Stimulated activated CD4-positive, alpha-beta T cell treated with anti-CD3 and anti-CD28 coated beads, Interleukin-2, amount 100 ng/mL, for 4 hours (primary cell): ENCODE results near the gene PDZRN3.

Source experiments
- DNase-seq: peaks from one replicate; pipeline ENCODE4 v3.0.0-alpha.2; 2020; ENCODE audit warnings: low read depth

PDZRN3 gene

GRCh38 chr3:73384091-73384906, 240.4 kb downstream of the PDZRN3 start:
- DNase-seq = no peak

GRCh38 chr3:73383470-73384049, 241.2 kb downstream of the PDZRN3 start:
- no peak for DNase-seq

- no peak for DNase-seq
Measured at GRCh38 chr3:73381551-73381950, 243.2 kb downstream of the PDZRN3 start.

GRCh38 chr3:73380735-73381532, 243.8 kb downstream of the PDZRN3 start:
- no peak for DNase-seq

- no peak for DNase-seq
Measured at GRCh38 chr3:73379465-73379864, 245.3 kb downstream of the PDZRN3 start.

- DNase-seq = no peak
Measured at GRCh38 chr3:73378207-73378606, 246.5 kb downstream of the PDZRN3 start.

- DNase-seq = no peak
Measured at GRCh38 chr3:73365756-73366397, 258.9 kb downstream of the PDZRN3 start.

GRCh38 chr3:73364517-73364916, 260.2 kb downstream of the PDZRN3 start:
- no peak for DNase-seq

GRCh38 chr3:73363093-73363492, 261.6 kb downstream of the PDZRN3 start:
- no peak for DNase-seq

- DNase-seq = no peak
Measured at GRCh38 chr3:73361591-73361990, 263.1 kb downstream of the PDZRN3 start.

- no peak for DNase-seq
Measured at GRCh38 chr3:73353649-73354217, 271.0 kb downstream of the PDZRN3 start.

- DNase-seq = no peak
Measured at GRCh38 chr3:73352841-73353645, 271.7 kb downstream of the PDZRN3 start.

GRCh38 chr3:73351423-73352071, 273.2 kb downstream of the PDZRN3 start:
- DNase-seq = no peak

GRCh38 chr3:73350996-73351395, 273.7 kb downstream of the PDZRN3 start:
- DNase-seq = no peak

GRCh38 chr3:73349657-73350056, 275.1 kb downstream of the PDZRN3 start:
- DNase-seq = no peak

GRCh38 chr3:73342077-73342476, 282.7 kb downstream of the PDZRN3 start:
- DNase-seq = no peak

- DNase-seq = no peak
Measured at GRCh38 chr3:73341272-73341935, 283.3 kb downstream of the PDZRN3 start.

GRCh38 chr3:73332558-73332957, 292.2 kb downstream of the PDZRN3 start:
- DNase-seq = no peak
